ENCODE results near the gene ZNF544. TPM values are rescaled to one million over a fixed set of nuclear protein-coding genes. Genes with fewer than 3 reads are reported as not detected.

The ZNF544 gene
- total RNA-seq = 72.2 TPM

GRCh38 chr19:58228585-58229254 lies at the start of gene ZNF544:
TSS of gene ZNF544 (plus strand) at chr19:58228914. CDS start at chr19:58244024, 15,110 bp downstream.
- FAIRE-seq (no peak), DNase-seq (ENCODE audit: low spot score in 2 of 2) (peak; percentile 73 to 77)

- no peak for DNase-seq (ENCODE audit: low spot score in 2 of 2)
- FAIRE-seq = no peak
These were observed 46.7 kb upstream of the ZNF544 start for GRCh38 chr19:58181902-58182576.

GRCh38 chr19:58182577-58182988 lies 46.1 kb upstream of the ZNF544 start:
- peak in 1 of 2 donors; percentile 92 for DNase-seq (ENCODE audit: low spot score in 2 of 2)
- FAIRE-seq = no peak

- DNase-seq (ENCODE audit: low spot score in 2 of 2) (peak; percentile 88 to 92), FAIRE-seq (no peak)
These were observed 45.5 kb upstream of the ZNF544 start, which contains the start of gene ZNF274 for GRCh38 chr19:58182989-58183816. TSS of gene ZNF274 (plus strand) at chr19:58183061. CDS start at chr19:58183966, 905 bp downstream.

GRCh38 chr19:58183817-58184215 lies 44.9 kb upstream of the ZNF544 start:
- DNase-seq (ENCODE audit: low spot score in 2 of 2) (no peak), FAIRE-seq (no peak)

GRCh38 chr19:58196901-58197616 lies 31.7 kb upstream of the ZNF544 start:
- no peak for FAIRE-seq
- no peak for DNase-seq (ENCODE audit: low spot score in 2 of 2)

- DNase-seq (ENCODE audit: low spot score in 2 of 2) (no peak), FAIRE-seq (no peak)
These were observed 24.8 kb upstream of the ZNF544 start for GRCh38 chr19:58203814-58204475.

- FAIRE-seq = no peak
- DNase-seq (ENCODE audit: low spot score in 2 of 2) = no peak
These were observed 24.1 kb upstream of the ZNF544 start for GRCh38 chr19:58204566-58204965.

- FAIRE-seq = no peak
- no peak for DNase-seq (ENCODE audit: low spot score in 2 of 2)
These were observed 19.1 kb upstream of the ZNF544 start for GRCh38 chr19:58209577-58209976.

GRCh38 chr19:58212336-58213074 lies 16.2 kb upstream of the ZNF544 start:
- no peak for FAIRE-seq
- DNase-seq (ENCODE audit: low spot score in 2 of 2) = no peak

GRCh38 chr19:58213075-58213369 lies 15.7 kb upstream of the ZNF544 start:
- FAIRE-seq (no peak), DNase-seq (ENCODE audit: low spot score in 2 of 2) (no peak)

GRCh38 chr19:58217069-58217481 lies 11.6 kb upstream of the ZNF544 start:
- no peak for DNase-seq (ENCODE audit: low spot score in 2 of 2)
- no peak for FAIRE-seq

GRCh38 chr19:58217607-58218391 lies 10.9 kb upstream of the ZNF544 start:
- no peak for DNase-seq (ENCODE audit: low spot score in 2 of 2)
- no peak for FAIRE-seq

- no peak for FAIRE-seq
These were observed 9.8 kb upstream of the ZNF544 start for GRCh38 chr19:58218899-58219298.

GRCh38 chr19:58227964-58228584 lies 640 bp upstream of the ZNF544 start:
- DNase-seq (ENCODE audit: low spot score in 2 of 2) (no peak), FAIRE-seq (no peak)

More at GRCh38 chr19:58218899-58219298, 9.8 kb upstream of the ZNF544 start:
- DNase-seq (ENCODE audit: low spot score in 2 of 2) = no peak

GRCh38 chr19:58229255-58229639 lies 533 bp downstream of the ZNF544 start:
- peak in 1 of 2 donors; percentile 51 for DNase-seq (ENCODE audit: low spot score in 2 of 2)
- FAIRE-seq = no peak

- no peak for FAIRE-seq
These were observed 8.6 kb downstream of the ZNF544 start for GRCh38 chr19:58237324-58237723.

GRCh38 chr19:58243351-58243750 lies 14.6 kb downstream of the ZNF544 start:
- no peak for FAIRE-seq
- DNase-seq (ENCODE audit: low spot score in 2 of 2) = no peak

More at GRCh38 chr19:58237324-58237723, 8.6 kb downstream of the ZNF544 start:
- DNase-seq (ENCODE audit: low spot score in 2 of 2) = no peak
